ENCODE measurements around the gene MOB1A. TPM values are rescaled to one million over a fixed set of nuclear protein-coding genes. Genes with fewer than 3 reads are reported as not detected.

MOB1A gene
- total RNA-seq, 1 experiment from 2014 or later = 95.1 TPM

DNA sequence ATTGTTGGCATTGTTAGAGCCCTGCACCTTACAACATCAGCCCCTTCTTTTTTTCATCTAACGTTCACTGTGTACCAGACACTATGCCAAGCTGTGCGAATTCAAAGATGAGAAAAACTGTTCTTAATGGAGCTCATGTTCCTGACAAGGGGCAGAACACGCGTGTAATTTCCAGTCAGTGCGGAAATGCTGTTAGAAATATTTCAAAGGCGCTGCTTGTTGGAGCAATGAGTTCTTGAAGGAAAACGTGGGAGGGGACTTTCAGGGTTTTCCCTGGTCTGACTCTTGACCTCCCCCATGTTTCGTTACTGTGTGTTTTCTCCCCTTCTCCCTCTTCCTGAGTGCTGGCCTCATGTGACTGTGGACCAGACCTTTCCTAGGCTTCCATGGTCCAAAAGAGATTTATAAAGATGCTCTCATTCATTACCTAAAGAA lies 21.2 kb upstream of the MOB1A start:
- Mint-ChIP-seq H3K27me3 (ENCODE audit: low read depth) (peaks cover 6% of the 10 kb centered on the region), H3K4me1 (peaks cover 34 to 44% of the 10 kb centered on the region in 2 experiments), H3K4me3 (peak overlapping the region; percentile 97 to 100), H3K9me3 (peaks cover 2 to 3% of the 10 kb centered on the region in 2 experiments; a peak in 4 of 5 replicates), H3K27ac (peak overlapping the region; percentile 94 to 98 (median 96); a peak in 6 of 7 replicates), H3K36me3 (ENCODE audit: insufficient read depth in 1 of 3, low read depth in 3 of 3) (peaks cover 31 to 49% (median 49%) of the 10 kb centered on the region in 3 experiments)
- no peak for DNase-seq
- no peak overlapping the region for H4K91ac ChIP-seq (ENCODE audit: insufficient read length, low read depth, low read length)
- H2BK20ac ChIP-seq (ENCODE audit: low read depth, low read length, poor library complexity, severe bottlenecking) = no peak overlapping the region
- H2BK120ac ChIP-seq (ENCODE audit: low read depth, low read length, poor library complexity, severe bottlenecking) = no peak overlapping the region
- no peak overlapping the region for H2BK5ac ChIP-seq (ENCODE audit: insufficient read length, low read length)
- peaks cover 7% of the 10 kb centered on the region; the same call in 1 of the 2 replicates for H3K4me1 ChIP-seq (ENCODE audit: insufficient read depth, low read length)
- TF ChIP-seq, protein P1, sequence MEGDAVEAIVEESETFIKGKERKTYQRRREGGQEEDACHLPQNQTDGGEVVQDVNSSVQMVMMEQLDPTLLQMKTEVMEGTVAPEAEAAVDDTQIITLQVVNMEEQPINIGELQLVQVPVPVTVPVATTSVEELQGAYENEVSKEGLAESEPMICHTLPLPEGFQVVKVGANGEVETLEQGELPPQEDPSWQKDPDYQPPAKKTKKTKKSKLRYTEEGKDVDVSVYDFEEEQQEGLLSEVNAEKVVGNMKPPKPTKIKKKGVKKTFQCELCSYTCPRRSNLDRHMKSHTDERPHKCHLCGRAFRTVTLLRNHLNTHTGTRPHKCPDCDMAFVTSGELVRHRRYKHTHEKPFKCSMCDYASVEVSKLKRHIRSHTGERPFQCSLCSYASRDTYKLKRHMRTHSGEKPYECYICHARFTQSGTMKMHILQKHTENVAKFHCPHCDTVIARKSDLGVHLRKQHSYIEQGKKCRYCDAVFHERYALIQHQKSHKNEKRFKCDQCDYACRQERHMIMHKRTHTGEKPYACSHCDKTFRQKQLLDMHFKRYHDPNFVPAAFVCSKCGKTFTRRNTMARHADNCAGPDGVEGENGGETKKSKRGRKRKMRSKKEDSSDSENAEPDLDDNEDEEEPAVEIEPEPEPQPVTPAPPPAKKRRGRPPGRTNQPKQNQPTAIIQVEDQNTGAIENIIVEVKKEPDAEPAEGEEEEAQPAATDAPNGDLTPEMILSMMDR (conservative IDR thresholded peaks at IDR 0.05) = no peak
- no peaks in the 10 kb centered on the region for H4K20me1 ChIP-seq (ENCODE audit: control insufficient read depth, insufficient read depth, insufficient read length)
- H3K4me2 ChIP-seq (ENCODE audit: insufficient read depth, insufficient read length, low read length) = peak overlapping the region; percentile 94
- H3K23me2 ChIP-seq (ENCODE audit: insufficient read length, low read depth, low read length, poor library complexity, severe bottlenecking) = peaks cover 7% of the 10 kb centered on the region
- peak overlapping the region; percentile 97 for H3K9ac ChIP-seq (ENCODE audit: extremely low read depth, insufficient read length, low read length)
- H3K14ac ChIP-seq (ENCODE audit: insufficient read depth, low read length) = no peak overlapping the region; the same call in 1 of the 2 replicates
- no peak overlapping the region for H2AFZ ChIP-seq (ENCODE audit: low read length)
- H3K27me3 ChIP-seq (ENCODE audit: insufficient read depth, low read length) = no peaks in the 10 kb centered on the region
- H3K27ac ChIP-seq (ENCODE audit: insufficient read length, low read depth, low read length) = no peak overlapping the region
- H3T11ph ChIP-seq (ENCODE audit: low read length) = no peak overlapping the region
- H3K23ac ChIP-seq (ENCODE audit: insufficient read length, low read depth, low read length) = no peak overlapping the region
- peaks cover 49% of the 10 kb centered on the region for H3K79me2 ChIP-seq (ENCODE audit: insufficient read depth, low read length)
- H4K5ac ChIP-seq (ENCODE audit: insufficient read length, low read depth, low read length) = no peak overlapping the region
- no peak overlapping the region for H3K56ac ChIP-seq (ENCODE audit: insufficient read length, low read depth, low read length)
- H3K79me1 ChIP-seq (ENCODE audit: insufficient read depth, low read depth, low read length, poor library complexity, severe bottlenecking) = peaks cover 6% of the 10 kb centered on the region
- WGBS (ENCODE audit: extremely low coverage, insufficient read length, low lambda C conversion rate) = no CpG with 5 or more reads among the region's 8 CpGs
- no peak overlapping the region for H2AK5ac ChIP-seq (ENCODE audit: insufficient read length, low read length)
- H4K8ac ChIP-seq (replicated peaks; ENCODE audit: insufficient read length, low read depth, low read length) = no peak overlapping the region
- H2BK12ac ChIP-seq (ENCODE audit: insufficient read length, low read depth, low read length) = no peak overlapping the region
- H3K18ac ChIP-seq (ENCODE audit: insufficient read length, low read depth, low read length) = no peak overlapping the region
- no peaks in the 10 kb centered on the region for H3K9me3 ChIP-seq (ENCODE audit: control insufficient read depth, low read depth, low read length)
- no peak overlapping the region for H3K4ac ChIP-seq (ENCODE audit: low read depth, low read length)
- H2BK15ac ChIP-seq (ENCODE audit: low read depth, low read length) = no peak overlapping the region

Data from H9 (cell line).